Panc1 (cell line): ENCODE data around the gene SKA2. TPM values are rescaled to one million over a fixed set of nuclear protein-coding genes. Genes with fewer than 3 reads are reported as not detected.
A peak's percentile ranks its signal among the peaks of the same experiment; 100 is the strongest.

Experiments used
- ATAC-seq: fragments of 200-7000 bp; cut with Tn5 transposase; 2 replicates; pipeline ENCODE4 v1.9.1; 2020; ENCODE audit warnings: mild to moderate bottlenecking, moderate library complexity
- BruUV-seq: library from RNA; stranded (reverse); fragments of 400-500 nt; replicated peaks from 2 replicates; lab custom pipeline; 2021; lab: Mats Ljungman, UMichigan
- CTCF ChIA-PET: fragments of 300-600 bp; sonication (Branson Sonifier 250); formaldehyde crosslinking; loops from one replicate; lab custom pipeline; 2022; ENCODE audit warnings: antibody characterized with exemption; lab: Charles Lee
- POLR2A ChIA-PET: fragments of 300-600 bp; sonication (Branson Sonifier 250); formaldehyde crosslinking; loops from one replicate; lab custom pipeline; 2022; ENCODE audit warnings: antibody characterized with exemption; lab: Charles Lee
- DNase-seq: peaks from one replicate; pipeline ENCODE4 v3.0.0-alpha.2; 2010; ENCODE audit warnings: low read depth, low spot score
- H3K27ac ChIP-seq: 2 replicates; pipeline ENCODE4 v1.5.1; 2011; ENCODE audit warnings: mild to moderate bottlenecking, low read length, inconsistent platforms
- H3K27me3 ChIP-seq: fragments of 200-500 bp; sonication (Bioruptor generic); 2 replicates; pipeline ENCODE4 v1.6.0; 2014; ENCODE audit warnings: low read length, inconsistent platforms; ENCODE audit not compliant: control insufficient read depth, insufficient read depth
- H3K36me3 ChIP-seq: fragments of 200-500 bp; sonication (Bioruptor generic); 2 replicates; pipeline ENCODE4 v1.5.1; 2014; ENCODE audit warnings: inconsistent platforms, mild to moderate bottlenecking, low read length, moderate library complexity; ENCODE audit not compliant: control insufficient read depth, insufficient read depth
- H3K4me1 ChIP-seq: 2 replicates; pipeline ENCODE4 v1.5.1; 2011; ENCODE audit warnings: inconsistent platforms, mild to moderate bottlenecking, low read length, moderate library complexity; ENCODE audit not compliant: control insufficient read depth, insufficient read depth
- H3K4me3 ChIP-seq, 2 experiments: 2 replicates each; pipeline ENCODE4 v1.5.1; 2011 to 2012; ENCODE audit warnings: low read depth in 2 of 2, low read length in 2 of 2, mild to moderate bottlenecking in 2 of 2, inconsistent platforms in 1 of 2, moderate library complexity in 1 of 2
- H3K9me3 ChIP-seq: fragments of 200-500 bp; sonication (Bioruptor generic); 2 replicates; pipeline ENCODE4 v1.5.1; 2014; ENCODE audit warnings: low read depth, mild to moderate bottlenecking, inconsistent platforms, low read length, moderate library complexity; ENCODE audit not compliant: control insufficient read depth, insufficient read depth
- CTCF ChIP-seq: fragments of 450-650 bp; IDR thresholded peaks from 2 replicates; pipeline ENCODE4 v1.5.1; 2017; ENCODE audit warnings: mild to moderate bottlenecking
- POLR2AphosphoS5 ChIP-seq: IDR thresholded peaks from 2 replicates; pipeline ENCODE4 v1.6.1; 2012; ENCODE audit warnings: mild to moderate bottlenecking, low read depth, low read length, moderate library complexity
- REST ChIP-seq, 2 experiments: IDR thresholded peaks; 2 replicates each; pipeline ENCODE4 v1.6.1; 2011 to 2012; ENCODE audit warnings: low read depth in 2 of 2, control low read depth in 1 of 2, low read length in 1 of 2, mild to moderate bottlenecking in 1 of 2, moderate library complexity in 1 of 2; ENCODE audit not compliant: insufficient read depth in 1 of 2
- SIN3A ChIP-seq: IDR thresholded peaks from 2 replicates; pipeline ENCODE4 v1.6.1; 2012; ENCODE audit warnings: low read depth, mild to moderate bottlenecking, low read length, moderate library complexity, borderline replicate concordance; ENCODE audit not compliant: insufficient read depth
- TCF7L2 ChIP-seq: IDR thresholded peaks from 2 replicates; pipeline ENCODE4 v1.6.1; 2011; ENCODE audit warnings: mild to moderate bottlenecking, low read depth, low read length, inconsistent platforms
- in situ Hi-C: cut with HindIII; loops from 2 replicates; pipeline ENCODE4 v1.10.0; 2016; ENCODE audit warnings: low sequenced_read_pairs, low pct_unique_long_range_greater_than_20kb
- intact Hi-C: fragments of 100-400 bp; cut with micrococcal nuclease; formaldehyde crosslinking; loops from one replicate; pipeline ENCODE4 v1.10.0; 2022; ENCODE audit not compliant: unreplicated experiment
- total RNA-seq: library from RNA; stranded (reverse); gene quantifications from one replicate; pipeline ENCODE4 v1.2.1, GENCODE V29; 2021; ENCODE audit not compliant: unreplicated experiment

Gene SKA2
- total RNA-seq, 1 experiment from 2014 or later, result 30.3 TPM

DNA sequence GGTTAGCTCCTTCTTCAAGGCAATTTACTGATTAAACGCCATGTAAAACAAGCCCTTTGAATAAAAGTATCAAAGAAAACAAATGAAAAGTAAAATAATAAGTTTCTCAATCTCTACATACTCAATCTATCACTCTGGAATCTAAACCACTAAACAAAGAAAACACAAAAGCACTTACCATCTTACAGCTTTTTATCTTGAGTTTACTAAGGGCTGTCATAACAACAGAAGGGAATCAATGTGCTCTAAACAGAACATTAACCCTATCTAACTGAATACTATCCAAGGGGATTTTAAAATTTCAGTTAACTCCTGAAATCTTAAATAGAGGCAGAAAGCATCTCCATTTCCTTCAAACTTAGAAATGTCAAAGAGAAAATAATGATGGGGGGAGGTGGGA lies 3.4 kb downstream of the SKA2 start:
- Histone ChIP-seq H3K9me3 (no peaks in the 10 kb centered on the region), H3K36me3 (peaks cover 7% of the 10 kb centered on the region), H3K4me3 (peak overlapping the region in 1 of 2 experiments; percentile 80; a peak in 3 of 4 replicates), H3K27me3 (no peaks in the 10 kb centered on the region), H3K27ac (peak overlapping the region; percentile 95), H3K4me1 (peaks cover 14% of the 10 kb centered on the region)
- ChIA-PET CTCF (no interaction called here), POLR2A (interaction anchor here (0.5 kb wide), 1 partner anchor 57 kb away, joined by 6 read pairs; no protein-coding TSS in a partner anchor)
- no peak for DNase-seq
- ATAC-seq, result no peak
- intact Hi-C loops (no loop called here), in situ Hi-C loops (no loop called here)
- TF ChIP-seq POLR2AphosphoS5 (no peak), SIN3A (no peak), REST (IDR thresholded peaks at IDR 0.05; ENCODE audit: insufficient read depth in 1 of 2, low read depth in 2 of 2, low read length in 1 of 2) (no peak), TCF7L2 (no peak), CTCF (no peak)
- no TSS peak for BruUV-seq

DNA sequence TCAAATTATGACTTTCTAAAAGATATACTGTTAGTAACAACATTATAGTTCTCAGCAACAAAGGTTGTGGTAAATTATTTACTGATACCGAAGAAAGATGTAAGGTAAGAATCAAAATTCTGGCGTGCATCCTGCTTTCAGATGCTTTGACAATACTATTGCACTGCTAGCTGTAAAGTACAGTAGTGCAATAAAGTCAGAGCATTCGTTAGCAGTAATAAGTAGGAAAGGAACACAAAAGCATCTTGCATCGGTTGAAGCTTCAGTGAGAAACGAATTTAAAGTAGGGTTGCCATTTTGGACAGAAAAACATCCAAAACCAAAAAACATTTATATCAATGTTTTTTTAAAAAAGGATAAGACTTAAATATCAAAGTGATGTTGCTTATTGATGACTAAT lies 4.0 kb downstream of the SKA2 start:
- Histone ChIP-seq H3K27ac (peak overlapping the region; percentile 95; the same call in 1 of the 2 replicates), H3K4me3 (no peak overlapping the region), H3K36me3 (peaks cover 5% of the 10 kb centered on the region), H3K4me1 (peaks cover 14% of the 10 kb centered on the region), H3K27me3 (no peaks in the 10 kb centered on the region), H3K9me3 (no peaks in the 10 kb centered on the region)
- intact Hi-C loops (no loop called here), in situ Hi-C loops (no loop called here)
- ATAC-seq, result no peak
- no TSS peak for BruUV-seq
- CTCF ChIA-PET, result no interaction called here
- no peak for DNase-seq
- TF ChIP-seq TCF7L2 (no peak), POLR2AphosphoS5 (no peak), CTCF (no peak), SIN3A (no peak), REST (IDR thresholded peaks at IDR 0.05; ENCODE audit: insufficient read depth in 1 of 2, low read depth in 2 of 2, low read length in 1 of 2) (no peak)
- POLR2A ChIA-PET, result interaction anchor here (0.5 kb wide), 1 partner anchor 57 kb away, joined by 6 read pairs; no protein-coding TSS in a partner anchor
